GM21360 (cell line): ENCODE measurements around the gene PNMA6E.

ENCODE experiments used
- ATAC-seq: cut with Tn5 transposase; IDR thresholded peaks from one replicate; pipeline ENCODE4 v1.9.1; 2021; ENCODE audit warnings: mild to moderate bottlenecking, moderate library complexity; ENCODE audit not compliant: unreplicated experiment

Gene PNMA6E

DNA sequence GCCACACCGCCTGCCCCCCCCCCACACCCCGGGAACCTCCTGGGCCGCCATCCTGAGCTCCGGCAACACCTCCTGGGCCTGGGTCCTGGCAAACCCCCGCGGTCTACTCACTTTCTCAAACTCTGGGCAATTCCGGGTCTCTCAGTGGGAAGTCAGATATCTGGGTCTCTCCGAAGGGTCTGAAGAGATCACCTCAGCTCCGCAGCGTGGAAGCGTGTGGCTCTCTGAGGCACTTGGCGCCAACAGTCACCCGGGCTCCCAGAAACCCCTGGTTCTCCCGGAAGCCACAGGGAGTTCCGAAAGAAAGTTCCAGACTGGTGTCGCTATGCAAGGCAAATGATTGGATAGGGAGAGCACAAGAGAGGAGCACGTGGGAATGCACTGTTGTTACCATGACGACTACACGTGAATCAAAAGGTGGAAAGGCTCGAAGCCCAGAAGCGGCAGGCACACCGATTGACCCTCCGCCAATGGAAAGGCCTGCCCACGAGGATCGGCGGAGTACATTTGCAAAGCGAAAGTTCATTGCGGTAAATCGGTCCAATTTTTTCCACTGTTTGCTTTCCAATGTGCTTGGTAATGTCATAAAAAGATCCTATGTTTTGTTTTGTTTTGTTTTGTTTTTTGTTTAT is at the start of gene PNMA6E:
Gene PNMA6E, minus strand, starts transcription at position 218 of the 632 bp plus-strand sequence. CDS start 2,501 bp downstream, outside the sequence.
- ATAC-seq, result no peak

DNA sequence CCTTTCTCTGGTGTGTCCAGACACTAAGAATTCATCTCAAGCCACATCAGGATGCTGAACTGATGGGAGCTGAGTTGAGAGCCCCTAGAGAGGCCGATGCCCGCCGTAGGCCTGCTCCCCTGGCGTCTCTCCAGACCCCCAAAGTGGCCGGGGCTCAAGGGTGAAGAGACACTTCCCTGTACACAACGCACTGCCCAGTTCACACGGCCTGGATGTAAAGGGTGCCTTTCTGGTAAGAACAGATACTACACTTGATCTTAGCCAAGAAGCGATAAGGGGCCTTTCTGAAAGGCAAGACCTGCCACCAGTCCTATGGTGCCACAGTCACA is 49.8 kb upstream of the PNMA6E start:
- ATAC-seq, result no peak

DNA sequence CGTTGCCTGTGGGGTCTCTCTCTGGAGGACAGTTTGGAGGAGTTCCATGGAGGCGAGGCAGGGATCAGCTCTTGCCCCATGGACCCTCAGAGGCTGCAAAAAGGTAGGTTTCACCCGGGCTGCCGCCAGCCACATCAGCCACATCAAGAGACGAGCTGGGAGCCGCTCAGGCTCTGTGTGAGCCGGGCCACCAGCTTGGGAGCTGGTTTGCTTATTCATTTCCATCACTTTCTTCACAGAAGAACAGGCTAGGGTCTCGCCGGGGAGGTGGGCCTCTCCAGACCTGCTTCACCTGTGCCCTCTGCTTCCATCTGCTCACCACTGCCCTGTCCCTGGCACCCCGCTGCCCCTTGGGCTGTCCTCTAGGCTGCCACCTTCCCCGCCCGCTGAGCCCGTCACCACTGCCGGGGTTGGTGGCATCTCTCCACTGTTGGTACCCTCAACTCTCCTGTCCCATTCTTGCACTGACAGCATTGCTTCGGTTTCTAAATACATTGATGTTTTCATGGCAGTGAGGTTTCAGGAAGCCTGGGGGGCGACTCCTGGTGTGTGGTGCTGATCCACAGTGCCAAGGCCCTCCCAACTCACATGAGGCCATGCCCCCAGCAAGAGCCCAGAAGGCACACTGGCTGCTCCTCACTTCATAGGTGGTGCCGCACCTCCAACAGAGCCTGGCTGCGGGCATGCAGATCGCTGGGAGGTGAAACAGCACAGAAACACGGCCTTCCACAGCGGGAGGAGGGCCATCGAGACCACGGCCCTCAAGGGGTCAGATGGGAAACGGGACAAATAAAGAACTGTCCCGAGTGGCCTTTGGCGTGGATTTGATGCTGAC is 49.2 kb upstream of the PNMA6E start:
- ATAC-seq, result no peak

DNA sequence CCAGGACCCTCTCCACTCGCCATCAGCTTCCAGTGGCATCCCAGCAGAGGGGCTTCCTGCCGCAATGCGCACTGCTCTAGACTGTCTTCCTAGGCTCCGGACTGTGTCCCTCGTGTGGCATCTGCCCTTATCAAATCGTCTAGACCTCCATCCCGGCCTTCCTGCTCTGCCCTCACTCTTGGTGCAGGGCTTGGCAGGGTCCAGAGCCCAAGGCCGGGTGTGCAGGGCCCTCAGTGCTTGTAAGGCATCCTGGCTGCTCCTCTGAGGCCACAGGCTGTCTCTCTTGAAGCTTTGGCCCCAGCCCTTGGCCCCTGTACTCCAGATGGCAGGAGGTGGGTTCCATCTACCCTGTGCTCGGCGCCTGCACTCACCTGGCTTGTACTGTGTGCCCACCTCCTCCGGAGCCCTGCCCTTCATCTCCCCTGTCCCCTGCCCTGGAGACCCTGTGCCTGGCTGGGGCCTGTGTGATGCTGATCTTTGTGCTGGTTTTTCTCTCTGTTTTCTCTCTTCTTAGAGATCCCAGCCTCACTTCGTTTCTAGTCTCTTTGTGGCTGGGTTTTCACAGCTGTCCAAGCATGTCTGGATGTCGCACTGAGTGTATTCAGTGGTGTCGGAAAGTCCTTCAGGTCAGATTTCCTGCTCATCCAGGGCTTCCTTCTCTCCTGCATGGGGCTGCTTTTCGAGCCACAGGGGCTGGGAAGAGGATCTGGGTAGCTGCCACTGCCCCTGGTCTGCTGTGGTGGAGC is 48.4 kb upstream of the PNMA6E start:
- no peak for ATAC-seq

DNA sequence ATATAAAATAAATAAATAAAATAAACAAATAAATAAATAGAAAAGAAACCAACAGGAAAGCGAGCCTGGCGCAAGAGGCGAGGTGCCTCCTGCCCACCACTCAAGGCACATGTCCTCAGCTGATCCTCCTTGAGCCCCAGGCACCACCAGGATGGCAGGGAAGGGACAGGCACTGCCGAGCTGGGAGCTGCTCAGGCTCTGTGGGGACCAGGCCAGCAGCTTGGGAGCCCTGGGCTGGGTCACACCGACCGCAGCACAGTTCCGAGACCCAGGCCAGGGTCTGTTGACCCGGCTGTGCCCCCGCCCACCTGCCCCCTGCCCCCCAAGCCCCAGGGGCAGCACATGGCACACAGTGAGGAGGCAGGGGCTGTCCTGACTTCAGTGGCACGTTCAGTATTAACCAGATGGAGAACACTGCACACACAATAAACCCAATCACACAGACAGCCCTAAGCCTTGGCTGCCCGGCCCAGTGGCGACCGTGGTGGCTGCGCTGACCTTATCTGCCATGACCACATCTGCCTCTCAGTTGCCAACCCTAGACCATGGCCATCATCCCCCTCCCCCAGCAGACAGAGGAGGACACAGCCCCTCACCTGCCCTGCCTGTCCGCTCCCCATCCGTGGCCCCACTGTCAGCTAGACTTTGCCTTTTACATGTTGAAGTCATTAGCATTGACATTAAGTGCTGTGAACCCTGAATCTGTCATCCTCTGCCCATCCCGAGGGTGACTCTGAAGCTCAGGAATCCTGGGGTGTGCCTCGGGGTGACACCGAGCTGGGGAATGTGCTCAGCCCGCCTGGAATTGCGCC is 47.6 kb upstream of the PNMA6E start:
- no peak for ATAC-seq

DNA sequence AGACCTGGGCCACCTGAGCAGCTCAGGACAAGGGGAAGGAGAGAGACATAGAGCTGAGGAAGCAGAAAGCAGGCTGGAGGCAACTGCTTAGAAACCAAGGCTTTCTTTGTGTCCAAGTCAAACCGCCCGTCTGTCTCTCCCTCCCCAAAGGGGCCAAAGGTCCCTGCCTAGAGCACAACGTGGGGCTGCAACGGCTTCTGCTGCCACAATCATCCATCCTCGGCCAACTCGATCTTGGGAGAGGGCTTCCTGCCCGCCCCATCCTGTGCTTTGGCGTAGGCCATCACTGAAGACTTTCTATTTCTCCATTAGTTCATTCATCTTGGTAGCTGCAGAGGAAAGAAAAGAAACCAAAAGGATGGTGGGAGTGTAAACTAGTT is 46.4 kb upstream of the PNMA6E start:
- no peak for ATAC-seq

DNA sequence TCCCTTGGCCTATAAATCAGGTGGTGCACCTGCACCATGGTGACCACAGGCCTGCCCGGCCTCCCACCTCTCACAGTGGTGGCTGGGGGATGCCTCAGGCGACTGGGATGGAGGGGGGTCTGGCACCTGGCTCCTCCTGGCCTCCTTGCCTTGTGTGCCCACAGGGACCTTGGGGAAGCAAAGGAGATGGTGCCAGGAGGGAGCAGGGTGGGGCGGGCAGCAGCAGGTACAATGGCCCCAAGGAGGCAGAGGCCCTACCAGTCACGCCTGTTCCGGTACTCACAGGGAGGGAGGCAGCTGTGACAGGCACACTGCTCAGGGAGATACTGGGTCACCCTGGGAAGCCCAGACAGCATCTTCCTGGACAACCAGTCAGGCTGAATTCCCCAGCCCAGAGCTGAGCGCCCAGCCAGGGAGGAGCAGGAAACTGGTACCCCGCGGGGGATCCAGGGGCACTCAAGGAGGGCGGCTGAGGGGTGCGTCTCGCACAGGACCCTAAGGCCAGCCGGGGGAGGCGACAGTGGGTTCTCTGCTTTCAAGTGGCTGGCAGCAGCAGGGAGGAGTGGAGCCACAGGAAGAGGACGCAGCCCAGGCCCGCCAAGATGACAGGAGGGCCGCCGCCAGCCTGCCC is 45.9 kb upstream of the PNMA6E start:
- no peak for ATAC-seq

DNA sequence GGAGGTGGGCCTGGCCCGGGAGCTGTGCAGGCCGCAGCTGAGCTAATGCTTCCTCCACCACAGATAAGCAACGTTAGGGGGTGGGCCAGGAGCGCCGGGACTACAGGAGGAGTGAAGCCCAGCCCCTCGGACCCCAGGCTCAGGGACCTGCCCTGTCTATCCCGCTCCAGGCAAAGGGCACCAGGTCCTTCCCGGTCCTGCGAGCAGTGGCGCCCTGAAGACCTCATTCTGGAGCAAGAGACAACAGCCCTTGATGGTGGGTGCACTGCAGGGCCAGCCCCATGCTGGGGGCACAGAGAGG is 45.4 kb upstream of the PNMA6E start:
- no peak for ATAC-seq

DNA sequence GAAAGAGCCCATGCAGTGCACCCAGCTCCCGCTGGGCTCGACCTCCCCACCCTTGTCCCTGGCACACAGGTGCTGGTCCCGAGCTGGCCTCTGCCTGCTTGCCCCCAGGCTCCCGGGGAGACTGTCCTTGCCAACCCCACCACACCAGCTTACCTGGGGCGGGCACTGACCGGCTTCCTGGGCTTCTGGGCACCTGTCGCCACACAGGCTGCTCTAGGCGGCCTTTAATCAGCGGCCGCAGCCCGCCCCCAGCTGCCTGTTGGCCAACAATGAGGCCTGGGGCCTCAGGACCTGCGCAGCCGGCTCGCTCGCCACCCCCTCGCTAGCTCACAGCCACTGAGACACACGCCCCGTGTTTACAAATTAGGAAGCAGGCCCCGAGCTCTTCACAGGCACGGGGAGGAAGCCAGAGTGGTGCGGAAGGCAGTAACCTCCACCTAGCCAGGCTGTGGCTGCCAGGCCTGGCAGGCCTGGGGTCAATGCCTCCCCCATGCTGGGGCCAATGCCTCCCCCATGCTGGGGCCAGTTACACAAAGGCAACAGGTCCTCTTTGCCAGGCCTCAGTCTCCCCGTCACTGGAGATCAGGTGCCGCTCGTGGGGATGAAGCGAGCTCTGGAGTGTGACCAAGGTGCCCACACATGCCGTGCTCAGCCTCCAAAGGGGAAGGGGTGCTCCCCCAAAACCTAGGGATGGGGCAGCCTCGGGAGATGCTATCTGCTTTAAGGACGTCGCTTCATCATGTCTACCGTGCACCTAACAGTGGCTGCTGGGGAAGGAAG is 44.9 kb upstream of the PNMA6E start, which contains the start of gene TREX2:
Gene TREX2, minus strand, starts transcription at position 201 of the 780 bp plus-strand sequence. CDS start 626 bp downstream, outside the sequence.
- ATAC-seq, result no peak

DNA sequence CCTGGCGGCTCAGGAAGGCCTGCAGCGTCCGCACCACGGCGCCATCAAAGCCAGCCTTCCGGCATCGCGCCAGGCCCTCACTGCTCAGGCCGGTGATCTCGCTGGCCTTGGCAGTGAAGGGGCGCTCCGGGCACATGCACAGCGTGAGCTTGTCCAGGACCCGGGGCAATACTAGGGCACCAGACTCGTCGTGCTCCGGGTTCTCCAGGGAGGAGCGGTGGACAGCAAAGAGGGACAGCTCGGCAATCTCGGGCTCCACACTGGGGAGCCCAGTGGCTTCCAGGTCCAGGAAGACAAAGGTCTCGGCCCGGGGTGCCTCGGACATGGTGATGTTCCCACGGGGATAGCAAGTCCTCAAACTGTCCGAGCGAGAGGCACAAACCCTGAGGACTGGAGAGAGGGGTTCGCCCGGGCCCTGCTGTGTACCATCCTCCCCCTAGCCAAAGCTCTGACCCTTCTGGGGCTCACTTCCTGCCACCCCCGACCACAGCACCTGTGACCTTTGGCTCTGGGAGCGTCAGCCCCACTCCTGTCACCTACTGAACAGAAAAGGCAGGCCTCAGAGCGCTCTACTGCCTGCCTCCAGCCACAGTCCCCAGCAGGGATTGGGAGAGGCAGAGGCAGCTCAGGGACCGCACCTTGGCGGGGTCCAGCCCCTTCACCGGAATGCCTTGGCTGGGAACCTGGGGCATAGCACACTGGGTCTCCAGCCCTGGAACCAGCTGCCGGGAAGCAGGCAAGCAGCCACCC is 44.1 kb upstream of the PNMA6E start:
- ATAC-seq, result no peak

DNA sequence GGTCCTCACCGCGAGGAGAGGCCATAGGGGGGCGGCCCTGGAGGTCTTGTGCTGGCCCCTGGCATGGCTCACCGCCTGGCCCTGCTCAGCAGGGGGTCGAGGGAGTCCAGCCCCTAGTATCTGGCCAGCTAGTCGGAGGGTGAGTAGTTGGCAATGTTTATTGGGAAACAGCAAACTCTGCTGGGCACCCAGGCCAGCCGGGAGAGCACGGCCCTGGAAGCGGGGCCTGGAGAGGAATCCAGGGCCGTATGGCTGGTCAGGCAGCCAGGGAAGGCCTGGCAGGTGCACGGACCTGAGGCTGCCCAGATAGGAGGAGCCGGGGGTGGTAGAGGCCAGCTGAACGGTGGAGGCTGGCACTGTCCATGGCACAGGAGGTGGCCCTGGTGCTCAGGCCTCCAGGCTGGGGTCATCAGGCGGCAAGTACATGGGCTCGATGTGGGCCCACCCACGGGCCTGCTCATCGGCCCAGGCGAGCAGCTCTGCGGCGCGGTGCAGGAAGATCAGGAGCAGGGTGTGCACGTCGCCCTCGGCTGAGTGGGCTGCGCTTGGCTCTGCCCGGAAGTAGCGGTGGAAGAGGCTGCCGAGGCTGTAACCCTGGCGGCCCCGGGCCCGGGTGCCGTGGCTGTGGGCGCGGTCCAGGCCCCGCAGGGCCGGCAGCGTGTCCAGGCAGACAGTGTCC is 43.3 kb upstream of the PNMA6E start:
- ATAC-seq, result no peak

DNA sequence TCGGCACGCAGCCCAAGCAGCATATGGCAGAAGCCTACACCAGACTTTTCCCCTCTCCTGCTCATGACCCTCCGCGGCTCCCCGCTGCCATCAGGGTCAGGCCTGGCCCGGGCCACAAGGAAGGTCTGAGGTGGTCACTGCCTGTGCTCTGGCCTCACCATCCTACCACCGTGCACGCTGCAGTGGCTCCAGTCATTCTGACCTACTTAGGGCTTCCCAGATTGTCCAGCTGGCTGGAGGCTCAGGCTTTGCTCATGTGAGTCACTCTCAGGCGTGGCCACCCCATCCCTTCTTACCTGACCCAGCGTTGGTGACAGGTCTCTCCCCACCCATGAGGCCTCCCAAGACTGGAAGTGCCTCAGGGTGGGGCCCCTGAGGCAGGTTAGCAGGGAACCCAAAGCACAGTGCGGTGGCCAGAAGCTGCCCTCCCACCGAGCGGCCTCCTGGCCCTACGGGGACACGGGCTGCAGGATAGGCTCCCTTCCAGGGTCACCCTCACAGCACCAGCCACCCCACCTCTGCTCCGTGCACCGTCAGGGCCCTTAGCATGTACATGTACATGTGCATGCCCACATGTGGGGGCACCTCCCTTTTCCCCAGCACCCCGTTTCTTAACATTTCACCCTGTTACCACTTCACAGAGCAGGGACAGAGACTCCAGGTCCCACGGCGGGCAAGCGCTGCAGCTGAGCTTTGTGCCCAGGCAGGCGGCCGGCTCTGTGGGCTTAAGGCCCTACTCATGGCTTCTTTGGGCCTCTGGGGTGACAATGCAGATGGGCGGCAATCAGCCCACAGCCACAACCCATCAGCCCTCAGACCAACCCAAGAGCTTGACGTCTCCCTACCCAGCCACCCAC is 42.6 kb upstream of the PNMA6E start:
- ATAC-seq, result no peak

DNA sequence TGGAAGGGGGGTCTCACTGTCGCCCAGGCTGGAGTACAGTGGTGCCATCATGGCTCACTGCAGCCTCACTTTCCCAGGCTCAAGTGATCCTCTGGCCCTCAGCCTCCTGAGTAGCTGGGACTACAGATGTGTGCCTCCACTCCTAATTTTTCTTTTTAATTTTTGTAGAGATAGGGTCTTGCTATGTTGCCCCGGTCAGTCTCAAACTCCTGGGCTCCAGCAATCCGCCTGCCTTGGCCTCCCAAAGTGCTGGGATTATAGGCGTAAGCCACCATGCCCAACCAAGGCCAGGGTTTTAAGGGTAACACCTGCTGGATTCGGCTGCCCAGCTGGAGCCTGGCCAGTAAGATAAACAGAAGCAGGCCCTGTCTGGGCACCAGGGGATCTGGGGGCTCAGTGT is 41.3 kb upstream of the PNMA6E start:
- ATAC-seq, result no peak

DNA sequence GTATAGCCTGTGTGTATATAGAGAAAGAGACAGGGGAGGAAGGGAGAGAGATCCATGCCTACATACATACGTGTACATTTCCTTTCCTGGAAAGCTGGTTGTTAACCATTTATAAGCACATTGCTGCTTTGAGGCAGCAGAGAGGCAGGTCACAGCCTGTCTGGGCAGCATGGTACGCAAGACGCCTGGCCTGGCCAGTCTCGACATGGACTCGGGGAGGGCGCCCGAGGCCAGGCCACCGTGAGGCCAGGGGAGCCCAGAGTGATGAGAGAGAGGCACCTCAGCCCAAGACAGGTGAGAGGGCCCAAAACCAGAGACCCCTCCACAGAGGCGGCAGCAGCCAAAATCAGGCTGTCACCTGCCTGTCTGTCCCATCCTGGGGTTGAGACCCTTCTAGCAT is 40.8 kb upstream of the PNMA6E start:
- ATAC-seq, result no peak

DNA sequence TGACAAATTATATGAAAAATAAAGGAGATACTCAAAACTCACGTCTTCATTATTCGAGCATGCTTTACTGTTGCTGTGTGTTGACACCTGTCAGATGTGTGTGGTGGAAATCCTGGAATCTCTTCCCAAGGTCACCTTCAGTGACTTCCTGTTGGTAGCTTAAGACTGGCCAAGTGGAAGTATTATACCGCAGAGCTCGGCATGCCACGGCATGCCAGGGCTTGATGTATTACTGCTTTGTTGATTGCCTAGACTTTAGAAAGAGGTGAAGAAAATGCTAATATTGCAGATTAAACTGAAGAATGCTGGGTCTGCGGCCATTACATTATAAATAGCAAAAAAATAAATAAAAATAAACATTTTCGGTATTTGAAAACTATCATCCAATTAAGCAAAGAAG is 40.1 kb upstream of the PNMA6E start:
- ATAC-seq, result no peak

DNA sequence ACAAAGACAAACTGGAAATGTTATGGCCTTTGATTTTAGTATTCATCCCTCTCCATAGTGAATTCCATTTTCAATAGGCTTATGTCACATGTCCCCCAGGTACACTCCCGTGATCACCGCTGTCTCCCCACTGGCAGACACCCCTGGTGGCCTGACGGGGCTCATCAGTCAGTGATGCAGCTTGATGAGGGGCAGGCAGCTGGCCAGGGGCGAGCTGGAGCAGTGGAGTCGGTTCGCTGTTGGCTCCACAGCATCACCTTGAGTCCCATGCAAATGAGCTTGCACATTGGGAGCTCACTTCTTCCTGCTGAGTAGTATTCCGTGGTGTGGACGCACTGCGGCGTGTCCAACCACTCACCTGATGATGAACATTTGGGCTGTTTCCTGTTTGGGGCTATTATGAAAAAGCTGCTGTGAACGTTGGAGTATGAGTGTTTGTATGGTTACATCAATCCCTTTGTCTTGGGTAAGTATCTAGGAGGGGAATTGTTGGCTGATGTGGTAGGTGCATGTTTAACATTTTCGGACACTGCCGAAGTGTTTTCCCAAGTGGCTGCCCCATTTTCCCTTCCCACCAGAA is 39.5 kb upstream of the PNMA6E start:
- no peak for ATAC-seq

DNA sequence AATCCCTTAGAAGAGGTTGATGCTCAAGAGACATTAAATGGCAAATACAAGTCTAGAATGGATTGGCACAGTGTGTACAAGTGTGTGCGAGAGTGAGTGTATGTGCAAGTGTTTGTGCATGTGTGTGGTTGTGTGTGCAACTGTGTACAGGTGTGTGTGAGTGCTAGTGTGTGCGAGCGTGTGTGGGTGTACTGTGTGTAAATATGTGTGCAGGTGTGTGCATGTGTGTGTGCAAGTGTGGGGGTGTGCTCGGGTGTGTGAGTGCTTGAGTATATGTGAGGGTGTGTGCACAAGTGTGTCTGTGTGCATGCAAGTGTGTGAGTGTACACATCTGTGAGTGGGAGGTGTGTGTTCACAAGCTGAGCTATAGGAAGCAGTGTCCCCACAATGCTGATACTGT is 38.8 kb upstream of the PNMA6E start:
- ATAC-seq, result no peak
